Kidney tubule cell (primary cell): Measurements from ENCODE around the gene PLXNA4.

Source experiments
- DNase-seq: peaks from one replicate; pipeline ENCODE4 v3.0.0-alpha.2; 2018; ENCODE audit warnings: low spot score

PLXNA4 gene

GRCh38 chr7:132309102-132309805 is 267.0 kb downstream of the PLXNA4 start:
- no peak for DNase-seq

- no peak for DNase-seq
These were observed 268.8 kb downstream of the PLXNA4 start for GRCh38 chr7:132307465-132307864.

GRCh38 chr7:132300599-132301277 is 275.5 kb downstream of the PLXNA4 start:
- no peak for DNase-seq

- peak; percentile 63 for DNase-seq
These were observed 277.5 kb downstream of the PLXNA4 start for GRCh38 chr7:132298790-132299189.

DNA sequence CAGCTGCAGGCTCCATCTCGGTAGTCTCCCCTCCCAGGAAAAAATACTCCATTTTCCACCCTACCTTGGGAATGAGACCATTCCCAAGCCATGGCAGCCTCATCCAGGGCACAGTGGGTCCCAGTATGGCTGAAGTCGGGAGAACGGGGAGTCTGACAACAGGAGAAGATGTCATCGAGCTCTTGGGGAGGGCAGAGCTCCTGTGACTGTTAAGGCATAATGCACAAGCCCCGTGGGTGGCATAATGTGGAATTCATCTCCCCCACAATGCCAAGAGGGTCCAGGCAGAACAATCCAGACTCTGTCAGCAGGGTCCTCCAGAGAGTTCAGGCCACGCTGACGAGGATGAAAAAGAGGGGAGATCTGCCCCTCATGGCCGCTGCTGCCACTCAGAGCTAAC is 279.4 kb downstream of the PLXNA4 start:
- DNase-seq: no peak

DNA sequence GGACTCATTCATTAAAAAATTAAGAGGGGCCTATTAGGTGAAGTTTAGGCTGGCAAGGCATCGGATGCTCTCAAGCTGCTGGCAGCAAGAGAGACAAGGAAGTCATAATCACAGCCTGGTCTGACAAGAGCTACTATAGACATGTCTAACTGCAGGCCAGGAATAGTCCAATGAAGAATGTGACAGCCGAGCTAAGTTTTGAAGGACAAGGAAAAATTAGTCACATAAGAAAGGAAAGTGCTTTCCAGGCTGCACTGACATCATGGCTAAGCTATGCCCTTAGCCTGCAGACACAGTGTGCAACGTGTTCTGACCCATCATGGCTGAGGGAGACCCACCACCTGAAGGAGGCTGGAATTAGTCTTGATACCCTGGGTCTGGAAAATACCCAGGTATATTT is 281.1 kb downstream of the PLXNA4 start:
- DNase-seq: peak; percentile 68

DNA sequence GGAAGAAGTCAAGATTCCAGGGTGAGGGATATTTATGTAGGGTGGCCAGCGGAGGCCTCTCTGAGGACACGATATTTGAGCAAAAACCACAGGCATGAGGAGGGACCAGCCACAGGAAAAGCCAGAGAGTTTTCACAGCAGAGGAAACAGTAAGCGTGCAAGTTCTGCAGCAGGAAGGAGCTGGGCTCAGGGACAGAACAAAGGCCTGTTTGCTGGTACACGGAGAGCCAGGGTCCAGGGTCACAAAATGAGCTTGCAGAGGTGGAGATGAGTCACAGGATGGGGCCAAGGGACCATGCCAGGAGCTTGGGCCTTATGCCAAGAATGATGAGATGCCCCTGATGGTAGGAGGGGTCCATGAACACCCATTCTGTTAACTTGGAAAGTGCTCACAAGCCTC is 283.5 kb downstream of the PLXNA4 start:
- peak; percentile 53 for DNase-seq

- DNase-seq: peak; percentile 53
These were observed 284.8 kb downstream of the PLXNA4 start for GRCh38 chr7:132291481-132291880.

GRCh38 chr7:132290021-132290420 is 286.2 kb downstream of the PLXNA4 start:
- no peak for DNase-seq

DNA sequence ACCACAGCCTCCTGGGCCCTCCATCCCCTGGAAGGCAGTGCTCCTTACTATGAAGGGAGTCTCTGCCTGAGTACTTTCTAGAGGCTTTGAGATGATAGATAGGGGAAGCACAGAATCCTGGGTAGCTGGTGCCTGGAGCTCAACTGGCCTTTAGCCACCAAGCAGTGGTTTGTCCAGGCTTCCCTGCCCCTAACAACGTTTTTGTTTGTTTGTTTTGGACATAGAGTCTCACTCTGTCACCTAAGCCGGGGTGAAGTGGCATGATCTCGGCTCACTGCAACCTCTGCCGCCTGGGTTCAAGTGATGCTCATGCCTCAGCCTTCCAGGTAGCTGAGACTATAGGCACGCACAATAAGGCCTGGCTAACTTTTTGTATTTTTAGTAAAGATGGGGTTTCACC is 289.4 kb downstream of the PLXNA4 start:
- DNase-seq: no peak

- no peak for DNase-seq
These were observed 295.9 kb downstream of the PLXNA4 start for GRCh38 chr7:132280335-132280734.

DNA sequence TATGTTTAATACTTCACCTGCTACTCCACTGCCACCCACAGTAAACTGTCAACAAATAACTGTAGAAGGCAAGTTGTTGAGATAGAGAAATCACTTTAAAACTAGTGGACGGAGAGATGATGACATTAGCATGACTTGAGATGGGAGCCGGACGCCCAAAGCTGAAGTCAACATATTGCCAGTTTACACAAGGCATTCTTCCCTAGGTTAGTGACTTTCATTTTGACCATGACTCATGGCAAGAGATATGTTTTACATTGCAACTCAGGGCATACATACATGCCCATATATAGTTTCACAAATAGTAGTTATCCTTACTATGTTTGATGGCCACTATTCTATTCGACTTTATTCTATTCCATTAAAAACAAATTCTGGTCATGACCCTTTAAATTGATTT is 296.6 kb downstream of the PLXNA4 start:
- DNase-seq: no peak

- DNase-seq: peak; percentile 89
These were observed 299.1 kb downstream of the PLXNA4 start for GRCh38 chr7:132276976-132277725.

DNA sequence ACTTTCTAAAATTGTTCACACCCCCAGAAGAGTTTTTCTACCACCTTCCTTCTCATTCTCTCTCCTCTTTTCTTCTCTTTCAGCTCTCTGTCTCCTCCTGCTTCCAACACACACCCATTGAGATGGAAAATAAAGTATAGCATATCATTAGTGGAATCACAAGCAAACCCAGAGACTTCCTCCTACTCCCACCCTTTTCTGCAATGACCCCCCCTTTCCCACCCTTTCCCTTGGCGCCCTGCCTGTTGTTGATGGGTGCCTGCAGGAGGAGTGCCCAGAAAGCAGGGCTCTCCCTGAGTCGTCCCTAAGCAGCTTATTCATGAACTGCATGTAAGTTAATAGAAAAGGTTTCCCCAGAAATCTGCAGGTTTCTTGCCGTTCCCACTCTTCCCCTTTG is 300.0 kb downstream of the PLXNA4 start:
- peak; percentile 5 for DNase-seq

- no peak for DNase-seq
These were observed 300.6 kb downstream of the PLXNA4 start for GRCh38 chr7:132275416-132276233.

DNA sequence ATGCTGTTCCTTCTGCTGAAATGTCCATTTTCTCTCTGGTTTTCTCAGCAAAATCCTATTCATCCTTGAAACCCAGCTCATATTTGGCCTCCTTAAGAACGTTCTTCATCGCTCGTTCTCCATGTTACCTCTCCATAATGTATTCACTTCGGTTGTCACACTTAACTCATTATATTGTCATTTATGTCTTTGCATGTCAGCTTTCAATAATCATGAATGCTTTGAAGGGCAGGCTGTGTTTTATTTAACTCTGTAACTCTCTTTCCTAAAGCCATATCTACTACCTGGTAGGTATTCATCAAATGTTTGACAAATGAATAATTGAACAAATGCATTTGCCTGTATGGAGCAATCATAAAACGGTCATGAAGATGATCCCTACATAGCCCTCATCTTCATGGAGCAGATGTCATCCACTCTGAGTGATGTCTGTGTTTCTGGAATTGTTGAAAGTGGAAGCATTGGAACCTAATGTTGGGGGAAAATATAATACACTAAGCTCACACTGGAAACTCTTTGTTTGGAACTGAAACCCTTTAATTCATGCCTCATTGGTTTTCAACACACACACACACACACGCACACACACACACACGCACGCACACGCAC is 303.4 kb downstream of the PLXNA4 start:
- no peak for DNase-seq

GRCh38 chr7:132270517-132270916 is 305.8 kb downstream of the PLXNA4 start:
- peak; percentile 15 for DNase-seq

DNA sequence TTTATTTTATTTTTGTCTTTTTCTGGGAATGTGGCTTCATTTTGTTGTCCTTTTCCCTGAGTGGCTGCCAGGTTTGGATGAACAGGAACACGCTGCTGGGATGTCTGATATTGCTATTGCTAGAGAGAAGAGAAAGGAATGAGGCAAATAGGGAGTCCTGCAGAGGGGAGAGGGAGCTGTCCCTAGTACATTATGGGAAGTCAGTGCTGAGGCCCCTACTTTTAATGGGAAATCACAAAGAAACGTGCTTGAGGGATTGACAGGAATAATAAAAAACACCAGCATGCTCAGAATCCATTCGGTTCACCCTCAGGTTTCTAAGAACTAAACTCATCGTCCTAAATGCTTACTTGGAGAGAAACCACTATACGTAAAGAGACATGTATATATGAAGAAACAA is 306.6 kb downstream of the PLXNA4 start:
- DNase-seq: no peak

DNA sequence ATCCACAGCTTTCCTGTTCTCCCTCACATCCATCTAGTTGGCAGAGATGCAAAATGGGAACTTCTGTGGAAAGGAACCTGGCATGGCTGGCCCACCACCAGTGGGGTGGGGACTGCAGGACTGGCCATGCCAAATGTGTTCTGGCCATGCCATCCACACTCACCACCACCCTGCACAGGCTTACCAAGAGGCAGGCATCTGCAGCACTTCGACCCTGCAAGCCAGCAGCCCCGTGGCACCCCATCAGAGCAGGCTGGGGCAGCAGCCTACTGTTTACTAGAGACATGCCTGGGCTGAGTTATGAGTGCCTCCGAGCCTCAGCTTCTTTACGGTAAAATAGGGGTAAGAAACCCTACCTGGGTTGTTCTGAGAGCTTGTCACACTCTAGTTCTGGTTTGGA is 313.1 kb downstream of the PLXNA4 start:
- no peak for DNase-seq

DNA sequence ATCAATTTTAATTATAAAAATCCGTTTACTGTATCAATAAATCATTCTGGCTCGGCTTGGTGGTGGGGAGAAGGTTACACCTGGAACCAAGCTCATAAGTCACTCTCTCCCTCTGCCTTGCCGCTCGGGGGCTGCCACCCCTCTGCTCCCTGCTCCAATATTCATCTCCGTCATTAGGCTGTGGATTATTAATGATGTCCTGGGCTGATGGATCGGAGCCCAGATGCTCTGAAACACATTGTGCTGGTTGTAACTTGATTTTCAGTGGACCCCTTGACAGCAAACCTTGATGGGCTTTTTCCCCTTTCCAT is 314.2 kb downstream of the PLXNA4 start:
- DNase-seq: no peak

- no peak for DNase-seq
These were observed 314.7 kb downstream of the PLXNA4 start for GRCh38 chr7:132261327-132262159.
